WTC11 (cell line): ENCODE data around the gene METTL15. TPM values are rescaled to one million over a fixed set of nuclear protein-coding genes. Genes with fewer than 3 reads are reported as not detected.

Experiments
- ATAC-seq: fragments of 200-7000 bp; cut with Tn5 transposase; 2 replicates; pipeline ENCODE4 v1.10.0; 2021; ENCODE audit warnings: mild to moderate bottlenecking, moderate library complexity
- CTCF ChIA-PET: fragments of 300-600 bp; sonication (Branson Sonifier 250); formaldehyde crosslinking; loops from one replicate; lab custom pipeline; 2021; ENCODE audit warnings: antibody characterized with exemption; lab: Charles Lee
- POLR2A ChIA-PET: fragments of 350-600 bp; sonication (Branson Sonifier 250); formaldehyde crosslinking; loops from one replicate; lab custom pipeline; 2021; ENCODE audit warnings: antibody characterized with exemption; lab: Charles Lee
- DNase-seq: peaks from one replicate; pipeline ENCODE4 v3.0.0; 2021; ENCODE audit warnings: low spot score
- H3K27ac Mint-ChIP-seq: 2 replicates; pipeline ENCODE4 v1.8.0; 2021; ENCODE audit warnings: mixed read lengths
- H3K27me3 Mint-ChIP-seq: 2 replicates; pipeline ENCODE4 v1.8.0; 2021; ENCODE audit warnings: low read depth, mild to moderate bottlenecking, moderate library complexity, mixed read lengths
- H3K36me3 Mint-ChIP-seq: 2 replicates; pipeline ENCODE4 v1.8.0; 2021; ENCODE audit warnings: mixed read lengths
- H3K4me1 Mint-ChIP-seq: 2 replicates; pipeline ENCODE4 v1.8.0; 2022; ENCODE audit warnings: mixed read lengths
- H3K4me3 Mint-ChIP-seq: 2 replicates; pipeline ENCODE4 v1.8.0; 2021; ENCODE audit warnings: mild to moderate bottlenecking, moderate library complexity, mixed read lengths
- H3K9me3 Mint-ChIP-seq: 2 replicates; pipeline ENCODE4 v1.8.0; 2021; ENCODE audit warnings: mixed read lengths
- CBFB ChIP-seq: sonication (generic); formaldehyde crosslinking; IDR thresholded peaks from 2 replicates; pipeline ENCODE4 v1.8.1; 2022; ENCODE audit warnings: mild to moderate bottlenecking, low read depth, missing genetic modification reagents
- CREM ChIP-seq: sonication (generic); formaldehyde crosslinking; IDR thresholded peaks from 2 replicates; pipeline ENCODE4 v1.8.1; 2022; ENCODE audit warnings: mild to moderate bottlenecking, missing genetic modification reagents, moderate library complexity
- ETV6 ChIP-seq: sonication (generic); formaldehyde crosslinking; IDR thresholded peaks from 2 replicates; pipeline ENCODE4 v1.8.1; 2022; ENCODE audit warnings: mild to moderate bottlenecking, missing genetic modification reagents
- GRHL2 ChIP-seq: fragments of 250-450 bp; sonication (Bioruptor Pico); IDR thresholded peaks from 2 replicates; pipeline ENCODE4 v1.8.0; 2022; ENCODE audit warnings: mild to moderate bottlenecking, moderate library complexity; ENCODE audit not compliant: insufficient replicate concordance, severe bottlenecking
- HMGA2 ChIP-seq: fragments of 250-450 bp; sonication (Bioruptor Pico); IDR thresholded peaks from 2 replicates; pipeline ENCODE4 v1.4.0; 2021; ENCODE audit warnings: mild to moderate bottlenecking, moderate library complexity
- IRF2 ChIP-seq: sonication (generic); formaldehyde crosslinking; IDR thresholded peaks from 2 replicates; pipeline ENCODE4 v1.8.0; 2022; ENCODE audit warnings: low read depth, missing genetic modification reagents, borderline replicate concordance
- KAT7 ChIP-seq: sonication (generic); formaldehyde crosslinking; IDR thresholded peaks from 2 replicates; pipeline ENCODE4 v1.8.1; 2023; ENCODE audit warnings: missing genetic modification reagents, mild to moderate bottlenecking, borderline replicate concordance
- NFE2L1 ChIP-seq: sonication (generic); formaldehyde crosslinking; IDR thresholded peaks from 2 replicates; pipeline ENCODE4 v1.8.1; 2023; ENCODE audit warnings: missing genetic modification reagents
- NR1H2 ChIP-seq: sonication (generic); formaldehyde crosslinking; IDR thresholded peaks from 2 replicates; pipeline ENCODE4 v1.9.0; 2021; ENCODE audit warnings: mild to moderate bottlenecking, moderate library complexity, missing genetic modification reagents
- SMAD4 ChIP-seq: sonication (generic); formaldehyde crosslinking; IDR thresholded peaks from 2 replicates; pipeline ENCODE4 v1.8.0; 2022; ENCODE audit warnings: mild to moderate bottlenecking, missing genetic modification reagents
- TEAD1 ChIP-seq: sonication (generic); formaldehyde crosslinking; IDR thresholded peaks from 2 replicates; pipeline ENCODE4 v1.8.0; 2022; ENCODE audit warnings: mild to moderate bottlenecking, missing genetic modification reagents
- ZNF121 ChIP-seq: sonication (generic); formaldehyde crosslinking; IDR thresholded peaks from 2 replicates; pipeline ENCODE4 v1.8.0; 2023; ENCODE audit warnings: missing genetic modification reagents
- ZNF138 ChIP-seq: sonication (generic); formaldehyde crosslinking; conservative IDR thresholded peaks from 2 replicates; pipeline ENCODE4 v1.8.1; 2022; ENCODE audit warnings: mild to moderate bottlenecking, moderate library complexity, missing genetic modification reagents
- ZNF396 ChIP-seq: fragments of 250-450 bp; sonication (Bioruptor Pico); IDR thresholded peaks from 2 replicates; pipeline ENCODE4 v1.8.0; 2021; ENCODE audit warnings: mild to moderate bottlenecking, moderate library complexity, borderline replicate concordance
- ZNF416 ChIP-seq: fragments of 250-450 bp; sonication (Bioruptor Pico); IDR thresholded peaks from 2 replicates; pipeline ENCODE4 v1.9.0; 2021; ENCODE audit warnings: mild to moderate bottlenecking, inconsistent platforms
- total RNA-seq: library from RNA; stranded (reverse); gene quantifications from 3 replicates; pipeline ENCODE4 v1.2.3, GENCODE V29; 2021
- TF ChIP-seq, protein P1 (sequence below): sonication (generic); formaldehyde crosslinking; IDR thresholded peaks from 2 replicates; pipeline ENCODE4 v1.8.0; 2022; ENCODE audit warnings: mild to moderate bottlenecking, missing genetic modification reagents
- TF ChIP-seq, protein P2 (sequence below): sonication (generic); formaldehyde crosslinking; IDR thresholded peaks from 2 replicates; pipeline ENCODE4 v1.8.1; 2023; ENCODE audit warnings: mild to moderate bottlenecking, moderate library complexity, missing genetic modification reagents
- TF ChIP-seq, protein P3 (sequence below): sonication (generic); formaldehyde crosslinking; IDR thresholded peaks from 2 replicates; pipeline ENCODE4 v1.8.1; 2022; ENCODE audit warnings: low read depth, missing genetic modification reagents, borderline replicate concordance
- TF ChIP-seq, protein P4 (sequence below): sonication (generic); formaldehyde crosslinking; IDR thresholded peaks from 2 replicates; pipeline ENCODE4 v1.8.0; 2023; ENCODE audit warnings: missing genetic modification reagents
- TF ChIP-seq, protein P5 (sequence below): sonication (generic); formaldehyde crosslinking; IDR thresholded peaks from 2 replicates; pipeline ENCODE4 v1.8.1; 2022; ENCODE audit warnings: mild to moderate bottlenecking, moderate library complexity, missing genetic modification reagents
- TF ChIP-seq, protein P6 (sequence below): sonication (generic); formaldehyde crosslinking; conservative IDR thresholded peaks from 2 replicates; pipeline ENCODE4 v1.8.1; 2023; ENCODE audit warnings: mild to moderate bottlenecking, low read depth, missing genetic modification reagents, moderate library complexity
- TF ChIP-seq, protein P7 (sequence below): fragments of 250-450 bp; sonication (Bioruptor Pico); IDR thresholded peaks from 2 replicates; pipeline ENCODE4 v1.9.0; 2021; ENCODE audit warnings: mild to moderate bottlenecking

The METTL15 gene
- total RNA-seq, 1 experiment from 2014 or later, result 13.2 TPM

DNA sequence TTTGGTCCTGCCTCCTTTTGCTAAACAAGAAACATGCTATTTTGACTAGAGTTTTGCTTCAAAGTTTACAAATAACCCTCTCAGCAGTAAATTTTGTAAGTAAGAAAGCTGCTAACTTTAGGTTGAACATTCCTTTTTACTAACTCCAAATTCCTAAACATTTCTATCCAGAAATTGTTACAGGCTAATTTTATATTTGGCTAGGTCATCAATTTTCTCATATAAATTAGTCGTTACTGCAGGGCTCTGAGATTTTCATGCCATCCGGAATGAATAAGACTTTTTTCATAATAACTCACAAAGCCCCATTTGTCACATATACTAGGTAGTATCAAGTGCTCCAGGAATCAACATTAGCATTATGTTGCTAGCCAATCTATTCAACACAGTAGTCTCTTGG is 143.1 kb downstream of the METTL15 start (continued):
- TF ChIP-seq, protein P1, sequence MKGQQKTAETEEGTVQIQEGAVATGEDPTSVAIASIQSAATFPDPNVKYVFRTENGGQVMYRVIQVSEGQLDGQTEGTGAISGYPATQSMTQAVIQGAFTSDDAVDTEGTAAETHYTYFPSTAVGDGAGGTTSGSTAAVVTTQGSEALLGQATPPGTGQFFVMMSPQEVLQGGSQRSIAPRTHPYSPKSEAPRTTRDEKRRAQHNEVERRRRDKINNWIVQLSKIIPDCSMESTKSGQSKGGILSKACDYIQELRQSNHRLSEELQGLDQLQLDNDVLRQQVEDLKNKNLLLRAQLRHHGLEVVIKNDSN (CRISPR knock-in tag), result no peak
- TF ChIP-seq KAT7 (CRISPR knock-in tag), result no peak
- TF ChIP-seq, protein P2, sequence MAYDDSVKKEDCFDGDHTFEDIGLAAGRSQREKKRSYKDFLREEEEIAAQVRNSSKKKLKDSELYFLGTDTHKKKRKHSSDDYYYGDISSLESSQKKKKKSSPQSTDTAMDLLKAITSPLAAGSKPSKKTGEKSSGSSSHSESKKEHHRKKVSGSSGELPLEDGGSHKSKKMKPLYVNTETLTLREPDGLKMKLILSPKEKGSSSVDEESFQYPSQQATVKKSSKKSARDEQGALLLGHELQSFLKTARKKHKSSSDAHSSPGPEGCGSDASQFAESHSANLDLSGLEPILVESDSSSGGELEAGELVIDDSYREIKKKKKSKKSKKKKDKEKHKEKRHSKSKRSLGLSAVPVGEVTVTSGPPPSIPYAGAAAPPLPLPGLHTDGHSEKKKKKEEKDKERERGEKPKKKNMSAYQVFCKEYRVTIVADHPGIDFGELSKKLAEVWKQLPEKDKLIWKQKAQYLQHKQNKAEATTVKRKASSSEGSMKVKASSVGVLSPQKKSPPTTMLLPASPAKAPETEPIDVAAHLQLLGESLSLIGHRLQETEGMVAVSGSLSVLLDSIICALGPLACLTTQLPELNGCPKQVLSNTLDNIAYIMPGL (CRISPR knock-in tag), result no peak
- TF ChIP-seq, protein P3, sequence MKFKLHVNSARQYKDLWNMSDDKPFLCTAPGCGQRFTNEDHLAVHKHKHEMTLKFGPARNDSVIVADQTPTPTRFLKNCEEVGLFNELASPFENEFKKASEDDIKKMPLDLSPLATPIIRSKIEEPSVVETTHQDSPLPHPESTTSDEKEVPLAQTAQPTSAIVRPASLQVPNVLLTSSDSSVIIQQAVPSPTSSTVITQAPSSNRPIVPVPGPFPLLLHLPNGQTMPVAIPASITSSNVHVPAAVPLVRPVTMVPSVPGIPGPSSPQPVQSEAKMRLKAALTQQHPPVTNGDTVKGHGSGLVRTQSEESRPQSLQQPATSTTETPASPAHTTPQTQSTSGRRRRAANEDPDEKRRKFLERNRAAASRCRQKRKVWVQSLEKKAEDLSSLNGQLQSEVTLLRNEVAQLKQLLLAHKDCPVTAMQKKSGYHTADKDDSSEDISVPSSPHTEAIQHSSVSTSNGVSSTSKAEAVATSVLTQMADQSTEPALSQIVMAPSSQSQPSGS (CRISPR knock-in tag), result no peak
- no peak for TF ChIP-seq ZNF138
- TF ChIP-seq ZNF416 (CRISPR knock-in tag), result no peak
- TF ChIP-seq CREM (CRISPR knock-in tag), result no peak
- TF ChIP-seq ZNF121, result no peak
- TF ChIP-seq, protein P4, sequence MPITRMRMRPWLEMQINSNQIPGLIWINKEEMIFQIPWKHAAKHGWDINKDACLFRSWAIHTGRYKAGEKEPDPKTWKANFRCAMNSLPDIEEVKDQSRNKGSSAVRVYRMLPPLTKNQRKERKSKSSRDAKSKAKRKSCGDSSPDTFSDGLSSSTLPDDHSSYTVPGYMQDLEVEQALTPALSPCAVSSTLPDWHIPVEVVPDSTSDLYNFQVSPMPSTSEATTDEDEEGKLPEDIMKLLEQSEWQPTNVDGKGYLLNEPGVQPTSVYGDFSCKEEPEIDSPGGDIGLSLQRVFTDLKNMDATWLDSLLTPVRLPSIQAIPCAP, result no peak
- TF ChIP-seq HMGA2 (CRISPR knock-in tag), result no peak
- no peak for TF ChIP-seq GRHL2
- no peak for TF ChIP-seq SMAD4 (CRISPR knock-in tag)

DNA sequence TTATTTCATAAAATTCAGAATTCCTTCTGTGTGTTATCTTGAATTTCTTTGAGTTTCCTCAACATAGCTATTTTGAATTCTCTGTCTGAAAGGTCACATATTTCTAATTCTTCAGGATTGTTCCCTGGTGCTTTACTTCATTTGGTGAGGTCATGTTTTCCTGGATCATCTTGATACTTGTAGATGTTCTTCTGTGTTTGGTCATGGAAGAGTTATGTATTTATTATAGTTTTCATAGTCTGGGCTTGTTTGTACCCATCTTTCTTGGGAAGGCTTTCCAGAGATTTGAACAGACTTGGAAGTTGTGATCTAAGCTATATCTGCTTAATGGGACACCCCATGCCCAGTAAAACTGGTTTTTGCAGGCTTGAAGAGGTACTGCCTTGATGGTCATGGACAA is 149.6 kb downstream of the METTL15 start:
- Mint-ChIP-seq H3K27me3 (no peaks in the 10 kb centered on the region), H3K4me1 (no peaks in the 10 kb centered on the region), H3K4me3 (no peak overlapping the region), H3K9me3 (peaks cover 27% of the 10 kb centered on the region), H3K27ac (no peak overlapping the region), H3K36me3 (peaks cover 9% of the 10 kb centered on the region)
- CTCF ChIA-PET, result no interaction called here
- ATAC-seq (no peak), DNase-seq (no peak)
- no peak for TF ChIP-seq NFE2L1 (CRISPR knock-in tag)
- POLR2A ChIA-PET, result no interaction called here

DNA sequence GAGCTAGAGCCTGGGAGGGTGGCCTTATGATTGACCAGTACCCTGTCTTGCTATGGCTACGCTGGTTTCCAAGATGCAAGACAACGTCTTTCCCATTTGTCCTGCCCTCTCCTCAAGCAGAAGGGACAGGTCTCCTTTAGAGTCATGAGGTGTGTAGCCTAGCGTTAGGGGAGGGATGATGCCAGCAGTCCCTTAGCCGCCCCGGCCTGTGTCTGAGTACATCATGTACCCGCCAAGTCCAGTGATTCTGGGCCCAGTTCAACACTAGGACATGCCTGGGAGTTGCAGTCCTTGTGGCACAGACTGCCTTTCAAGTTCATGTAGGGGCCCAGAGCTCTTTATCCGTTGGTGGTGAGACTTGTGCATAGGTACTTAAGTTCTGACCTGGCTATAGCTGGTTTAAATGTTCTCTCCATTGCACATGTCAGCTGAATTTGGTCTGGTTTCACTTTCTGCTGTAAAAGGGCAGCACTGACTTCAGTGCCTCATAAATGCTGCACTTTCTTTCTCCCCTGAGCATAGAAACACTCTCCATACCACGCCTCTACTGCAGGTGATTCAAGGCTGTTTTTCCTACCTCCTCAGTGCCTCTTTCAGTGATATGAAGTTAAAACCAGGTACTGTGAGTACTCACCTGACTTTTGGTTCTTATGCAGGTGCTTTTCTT is 151.1 kb downstream of the METTL15 start:
- H3K4me3 Mint-ChIP-seq, result no peak overlapping the region
- TF ChIP-seq, protein P5, sequence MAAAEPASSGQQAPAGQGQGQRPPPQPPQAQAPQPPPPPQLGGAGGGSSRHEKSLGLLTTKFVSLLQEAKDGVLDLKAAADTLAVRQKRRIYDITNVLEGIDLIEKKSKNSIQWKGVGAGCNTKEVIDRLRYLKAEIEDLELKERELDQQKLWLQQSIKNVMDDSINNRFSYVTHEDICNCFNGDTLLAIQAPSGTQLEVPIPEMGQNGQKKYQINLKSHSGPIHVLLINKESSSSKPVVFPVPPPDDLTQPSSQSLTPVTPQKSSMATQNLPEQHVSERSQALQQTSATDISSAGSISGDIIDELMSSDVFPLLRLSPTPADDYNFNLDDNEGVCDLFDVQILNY (CRISPR knock-in tag), result no peak
- TF ChIP-seq ETV6 (CRISPR knock-in tag) (no peak), ZNF396 (CRISPR knock-in tag) (no peak), NR1H2 (no peak), TEAD1 (CRISPR knock-in tag) (no peak), HMGA2 (CRISPR knock-in tag) (no peak), IRF2 (CRISPR knock-in tag) (no peak), CBFB (CRISPR knock-in tag) (no peak)
- TF ChIP-seq, protein P6, sequence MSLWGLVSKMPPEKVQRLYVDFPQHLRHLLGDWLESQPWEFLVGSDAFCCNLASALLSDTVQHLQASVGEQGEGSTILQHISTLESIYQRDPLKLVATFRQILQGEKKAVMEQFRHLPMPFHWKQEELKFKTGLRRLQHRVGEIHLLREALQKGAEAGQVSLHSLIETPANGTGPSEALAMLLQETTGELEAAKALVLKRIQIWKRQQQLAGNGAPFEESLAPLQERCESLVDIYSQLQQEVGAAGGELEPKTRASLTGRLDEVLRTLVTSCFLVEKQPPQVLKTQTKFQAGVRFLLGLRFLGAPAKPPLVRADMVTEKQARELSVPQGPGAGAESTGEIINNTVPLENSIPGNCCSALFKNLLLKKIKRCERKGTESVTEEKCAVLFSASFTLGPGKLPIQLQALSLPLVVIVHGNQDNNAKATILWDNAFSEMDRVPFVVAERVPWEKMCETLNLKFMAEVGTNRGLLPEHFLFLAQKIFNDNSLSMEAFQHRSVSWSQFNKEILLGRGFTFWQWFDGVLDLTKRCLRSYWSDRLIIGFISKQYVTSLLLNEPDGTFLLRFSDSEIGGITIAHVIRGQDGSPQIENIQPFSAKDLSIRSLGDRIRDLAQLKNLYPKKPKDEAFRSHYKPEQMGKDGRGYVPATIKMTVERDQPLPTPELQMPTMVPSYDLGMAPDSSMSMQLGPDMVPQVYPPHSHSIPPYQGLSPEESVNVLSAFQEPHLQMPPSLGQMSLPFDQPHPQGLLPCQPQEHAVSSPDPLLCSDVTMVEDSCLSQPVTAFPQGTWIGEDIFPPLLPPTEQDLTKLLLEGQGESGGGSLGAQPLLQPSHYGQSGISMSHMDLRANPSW (CRISPR knock-in tag), result no peak
- TF ChIP-seq, protein P7, sequence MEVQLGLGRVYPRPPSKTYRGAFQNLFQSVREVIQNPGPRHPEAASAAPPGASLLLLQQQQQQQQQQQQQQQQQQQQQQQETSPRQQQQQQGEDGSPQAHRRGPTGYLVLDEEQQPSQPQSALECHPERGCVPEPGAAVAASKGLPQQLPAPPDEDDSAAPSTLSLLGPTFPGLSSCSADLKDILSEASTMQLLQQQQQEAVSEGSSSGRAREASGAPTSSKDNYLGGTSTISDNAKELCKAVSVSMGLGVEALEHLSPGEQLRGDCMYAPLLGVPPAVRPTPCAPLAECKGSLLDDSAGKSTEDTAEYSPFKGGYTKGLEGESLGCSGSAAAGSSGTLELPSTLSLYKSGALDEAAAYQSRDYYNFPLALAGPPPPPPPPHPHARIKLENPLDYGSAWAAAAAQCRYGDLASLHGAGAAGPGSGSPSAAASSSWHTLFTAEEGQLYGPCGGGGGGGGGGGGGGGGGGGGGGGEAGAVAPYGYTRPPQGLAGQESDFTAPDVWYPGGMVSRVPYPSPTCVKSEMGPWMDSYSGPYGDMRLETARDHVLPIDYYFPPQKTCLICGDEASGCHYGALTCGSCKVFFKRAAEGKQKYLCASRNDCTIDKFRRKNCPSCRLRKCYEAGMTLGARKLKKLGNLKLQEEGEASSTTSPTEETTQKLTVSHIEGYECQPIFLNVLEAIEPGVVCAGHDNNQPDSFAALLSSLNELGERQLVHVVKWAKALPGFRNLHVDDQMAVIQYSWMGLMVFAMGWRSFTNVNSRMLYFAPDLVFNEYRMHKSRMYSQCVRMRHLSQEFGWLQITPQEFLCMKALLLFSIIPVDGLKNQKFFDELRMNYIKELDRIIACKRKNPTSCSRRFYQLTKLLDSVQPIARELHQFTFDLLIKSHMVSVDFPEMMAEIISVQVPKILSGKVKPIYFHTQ (CRISPR knock-in tag), result no peak

More for the DNA sequence above, 151.1 kb downstream of the METTL15 start:
- DNase-seq, result no peak
- H3K4me1 Mint-ChIP-seq, result no peaks in the 10 kb centered on the region
- ATAC-seq, result no peak
- ChIA-PET CTCF (no interaction called here), POLR2A (no interaction called here)
- no peak overlapping the region for H3K27ac Mint-ChIP-seq
- H3K27me3 Mint-ChIP-seq, result no peaks in the 10 kb centered on the region
- H3K36me3 Mint-ChIP-seq, result peaks cover 5% of the 10 kb centered on the region; the same call in 1 of the 2 replicates
- H3K9me3 Mint-ChIP-seq, result peaks cover 19% of the 10 kb centered on the region
